ENCODE measurements around the gene VEGFC.

DNA sequence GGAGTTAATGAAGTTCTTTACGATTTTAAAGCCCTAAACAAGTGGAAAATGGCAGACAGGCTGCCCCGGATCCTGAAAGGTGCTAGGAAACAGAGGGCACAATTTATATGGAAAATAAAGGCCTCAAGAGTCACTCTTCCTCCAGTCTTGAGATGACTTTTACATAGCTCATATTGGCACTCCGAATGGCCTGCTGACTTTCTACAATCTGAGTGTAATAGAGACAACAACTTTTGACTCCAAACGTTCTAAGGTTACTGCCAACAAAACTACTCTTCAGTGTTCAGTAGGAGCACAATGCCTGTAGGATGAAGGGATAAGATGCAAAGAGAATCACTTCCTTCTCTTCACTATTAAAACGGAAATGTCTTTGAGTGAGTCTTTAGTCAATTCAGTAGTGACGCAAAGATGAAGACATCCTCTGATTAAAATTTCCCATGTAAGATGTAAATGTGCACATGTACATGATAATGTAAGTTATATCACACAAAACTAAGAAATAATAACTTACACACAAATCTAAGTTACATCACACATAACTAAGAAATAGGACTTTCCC is 40.5 kb downstream of the VEGFC start:
- TF ChIP-seq POLR2A (IDR thresholded peaks at IDR 0.05; ENCODE audit: low read depth, low read length): no peak
- TF ChIP-seq POLR2AphosphoS5 (IDR thresholded peaks at IDR 0.05; ENCODE audit: low read depth, low read length): no peak
- TF ChIP-seq TAF1 (IDR thresholded peaks at IDR 0.05; ENCODE audit: borderline replicate concordance, low read depth, low read length): no peak
